Activated T-cell treated with anti-CD3 and anti-CD28 coated beads, Interleukin-2, amount 50 U/mL, for 4 hours (primary cell): Measurements from ENCODE around the gene ORM2. TPM values are rescaled to one million over a fixed set of nuclear protein-coding genes. Genes with fewer than 3 reads are reported as not detected.
A peak's percentile ranks its signal among the peaks of the same experiment; 100 is the strongest.

ENCODE experiments used
- ATAC-seq, 2 donors: fragments of 200-7000 bp; cut with Tn5 transposase; one replicate each; pipeline ENCODE4 v1.10.0; 2021
- DNase-seq: peaks from one replicate; pipeline ENCODE4 v3.0.0-alpha.2; 2020
- H3K27me3 Mint-ChIP-seq: one replicate; pipeline ENCODE4 v1.8.0; 2021; ENCODE audit warnings: low read depth, mixed read lengths
- H3K36me3 Mint-ChIP-seq: one replicate; pipeline ENCODE4 v1.8.0; 2022; ENCODE audit warnings: mixed read lengths; ENCODE audit not compliant: insufficient read depth
- H3K4me1 Mint-ChIP-seq: one replicate; pipeline ENCODE4 v1.8.0; 2021; ENCODE audit warnings: low read depth, mixed read lengths
- H3K4me3 Mint-ChIP-seq: one replicate; pipeline ENCODE4 v1.8.0; 2021; ENCODE audit warnings: mild to moderate bottlenecking, moderate library complexity, mixed read lengths
- H3K9me3 Mint-ChIP-seq: one replicate; pipeline ENCODE4 v1.8.0; 2021; ENCODE audit warnings: mixed read lengths
- total RNA-seq, 3 donors: library from RNA; stranded (reverse); gene quantifications; one replicate each; pipeline ENCODE4 v1.2.1, GENCODE V29; 2021

Gene ORM2
- total RNA-seq, 3 donors from 2014 or later = 0.84 to 1.0 TPM; not detected in 1

DNA sequence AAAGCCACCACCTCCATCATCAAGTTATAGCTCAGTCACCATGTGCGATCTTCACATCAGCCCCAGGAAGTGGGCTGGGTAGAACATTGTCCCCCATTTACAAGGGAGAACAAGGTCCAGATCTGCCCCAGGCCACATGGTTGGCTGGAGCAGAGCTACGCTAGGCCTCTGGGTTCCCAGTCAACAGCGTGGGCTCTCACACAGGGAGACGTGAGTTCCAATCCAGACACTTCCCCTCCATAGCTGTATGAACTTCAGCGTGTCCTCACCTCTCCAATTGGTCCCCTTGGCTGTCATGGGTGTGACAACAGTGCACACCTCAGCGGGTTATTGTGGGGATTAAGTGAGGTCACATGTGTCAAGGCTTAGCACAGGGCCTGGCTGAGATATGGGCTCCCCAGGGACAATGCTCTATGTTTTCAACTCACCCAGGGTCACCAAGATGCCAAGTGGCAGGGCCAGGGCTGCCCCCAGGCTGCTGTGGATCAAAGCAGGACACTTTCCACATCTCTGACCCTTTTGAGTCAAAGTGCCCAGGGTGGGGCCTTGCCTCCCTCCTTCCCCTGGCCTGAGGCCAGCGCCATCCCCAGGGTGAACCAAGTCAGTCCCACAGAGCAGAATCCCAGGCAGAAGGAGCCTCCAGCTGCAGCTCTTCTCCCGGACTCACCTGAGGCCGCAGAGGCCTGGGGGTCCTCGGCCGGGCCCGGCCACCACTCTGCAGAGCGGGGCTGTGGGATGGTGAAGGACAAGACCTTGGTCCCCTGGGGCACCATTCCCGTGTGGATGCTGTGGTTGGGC, 38.3 kb downstream of the ORM2 start:
- Mint-ChIP-seq H3K4me1 (peaks cover 95% of the 10 kb centered on the region), H3K36me3 (peaks cover 51% of the 10 kb centered on the region), H3K27me3 (no peaks in the 10 kb centered on the region), H3K9me3 (no peaks in the 10 kb centered on the region), H3K4me3 (no peak overlapping the region)
- ATAC-seq (no peak), DNase-seq (no peak)

DNA sequence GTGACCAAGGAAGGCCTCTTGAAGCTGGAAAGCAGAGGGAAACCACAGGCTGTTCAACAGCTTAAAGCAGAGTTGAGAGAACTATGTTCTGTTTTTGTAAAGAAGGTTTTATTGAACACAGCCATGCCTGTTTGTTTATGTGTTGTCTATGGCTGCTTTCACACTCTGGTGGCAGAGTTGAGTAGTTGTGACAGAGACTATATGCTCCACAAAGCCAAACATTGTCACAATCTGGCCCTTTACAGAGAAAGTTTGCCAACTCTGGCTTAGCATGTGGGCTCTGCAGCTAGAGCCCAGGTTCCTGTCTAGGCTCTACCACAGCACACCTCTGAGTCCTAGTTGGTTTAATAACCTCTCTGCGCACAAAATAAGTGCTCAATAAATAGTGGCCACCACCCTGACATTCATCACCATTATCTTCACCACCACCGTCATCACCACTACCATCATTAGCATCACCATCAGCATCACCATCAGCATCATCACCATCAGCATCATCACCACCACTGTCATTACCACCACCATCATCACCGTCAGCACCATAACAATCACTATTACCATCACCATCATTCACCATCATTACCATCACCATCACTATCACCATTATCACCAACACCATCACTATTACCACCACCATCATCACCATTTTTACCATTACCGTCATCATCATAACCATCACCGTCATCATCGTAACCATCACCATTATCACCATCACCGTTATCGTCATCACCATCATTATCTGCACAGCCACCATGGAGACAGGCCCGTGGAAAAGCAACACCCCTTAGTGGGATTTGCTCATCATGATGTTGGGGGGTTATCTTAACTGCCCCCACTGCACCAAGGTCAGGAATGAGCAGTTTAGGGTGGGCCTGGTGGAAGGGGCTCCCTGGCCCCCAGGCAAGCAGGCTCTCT, 39.8 kb downstream of the ORM2 start:
- Mint-ChIP-seq H3K9me3 (no peaks in the 10 kb centered on the region), H3K27me3 (no peaks in the 10 kb centered on the region), H3K4me3 (no peak overlapping the region), H3K4me1 (peaks cover 95% of the 10 kb centered on the region), H3K36me3 (peaks cover 46% of the 10 kb centered on the region)
- ATAC-seq (no peak), DNase-seq (no peak)

DNA sequence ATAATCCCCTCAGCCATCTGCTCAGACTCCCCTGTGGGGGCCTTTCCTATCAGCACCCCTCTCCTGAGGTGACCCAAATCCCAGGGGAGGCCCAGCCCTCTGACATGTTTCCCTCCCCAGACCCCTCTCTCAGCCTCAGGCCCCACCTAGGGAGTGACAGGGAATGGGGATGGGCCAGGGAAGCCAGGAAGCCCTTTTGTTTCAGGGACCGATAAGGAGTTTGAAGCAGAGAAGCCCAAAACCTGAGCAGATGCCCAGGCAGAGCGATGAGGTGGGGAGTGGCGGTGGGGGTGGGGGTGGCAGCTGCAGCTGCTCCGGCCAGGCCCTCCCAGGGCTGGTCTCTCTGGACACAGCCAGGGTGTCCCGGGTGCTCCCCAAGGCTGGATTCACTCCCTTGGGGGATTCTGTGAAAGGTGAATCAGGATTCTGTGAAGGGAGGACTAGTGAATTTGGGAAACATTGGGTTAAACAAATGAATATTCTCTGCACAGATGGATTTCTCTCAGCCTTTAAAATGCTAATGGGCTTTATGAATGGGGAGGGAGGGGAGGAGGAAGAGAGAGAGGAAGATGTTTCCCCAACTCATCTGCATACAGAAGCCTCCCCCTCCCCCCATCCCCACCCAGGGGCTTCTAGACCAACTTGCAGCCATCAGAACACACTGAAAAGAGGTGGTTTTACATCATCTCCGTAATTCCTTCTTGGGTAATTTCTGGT, 40.7 kb downstream of the ORM2 start:
- Mint-ChIP-seq H3K4me3 (no peak overlapping the region), H3K27me3 (no peaks in the 10 kb centered on the region), H3K36me3 (peaks cover 47% of the 10 kb centered on the region)

DNA sequence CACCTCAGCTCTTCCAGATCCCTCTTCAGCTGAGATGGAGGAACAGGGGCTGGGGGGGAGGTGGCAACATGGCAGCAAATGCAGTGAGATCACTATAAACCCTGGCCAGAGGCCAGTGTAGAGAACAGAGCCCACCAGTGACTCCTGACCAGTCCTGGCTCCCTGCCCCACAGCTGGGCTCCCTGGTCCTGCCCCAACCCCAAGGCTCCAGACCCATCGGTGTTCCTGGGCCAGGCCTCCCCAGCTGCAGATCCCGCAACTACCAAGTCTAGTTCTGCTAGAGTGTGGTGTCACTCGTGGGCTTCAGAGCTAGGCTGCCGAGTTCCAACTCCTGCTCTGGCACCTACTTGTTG, 41.3 kb downstream of the ORM2 start:
- Mint-ChIP-seq H3K4me3 (no peak overlapping the region), H3K27me3 (no peaks in the 10 kb centered on the region), H3K36me3 (peaks cover 46% of the 10 kb centered on the region), H3K9me3 (no peaks in the 10 kb centered on the region), H3K4me1 (peaks cover 95% of the 10 kb centered on the region)
- no peak for DNase-seq
- no peak for ATAC-seq

More for the DNA sequence above, 40.7 kb downstream of the ORM2 start:
- Mint-ChIP-seq H3K4me1 (peaks cover 96% of the 10 kb centered on the region), H3K9me3 (no peaks in the 10 kb centered on the region)
- ATAC-seq (no peak), DNase-seq (no peak)

DNA sequence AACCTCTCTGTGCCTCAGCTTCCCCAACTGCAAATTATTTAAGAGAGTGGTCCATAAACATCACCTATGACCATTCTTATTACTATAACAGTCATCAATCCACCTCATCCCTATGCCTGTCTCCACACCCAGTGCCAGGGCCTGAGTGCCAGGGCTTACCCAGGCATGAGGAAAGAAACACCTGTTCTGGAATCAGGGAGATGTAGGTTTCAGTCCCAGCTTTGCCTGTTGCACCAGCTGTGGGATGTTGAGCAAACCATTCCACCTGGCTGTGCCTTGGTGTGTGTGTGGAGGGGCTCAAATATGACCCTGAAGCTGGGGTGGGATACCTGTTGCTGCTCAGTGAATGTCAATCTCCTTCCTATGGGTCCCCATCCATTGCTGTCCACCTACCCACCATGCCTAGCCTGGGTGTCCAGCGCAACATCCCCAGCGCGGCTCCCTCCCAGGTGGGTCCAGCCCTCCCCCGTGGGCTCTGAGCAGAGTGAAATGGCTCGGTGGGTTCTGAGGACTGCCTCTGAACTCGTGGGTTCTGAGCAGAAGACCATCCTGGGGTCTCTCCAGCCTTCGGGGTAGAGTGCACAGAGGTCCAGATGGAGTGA, 41.8 kb downstream of the ORM2 start:
- Mint-ChIP-seq H3K9me3 (no peaks in the 10 kb centered on the region), H3K4me3 (peak overlapping the region; percentile 65), H3K4me1 (peaks cover 92% of the 10 kb centered on the region), H3K27me3 (no peaks in the 10 kb centered on the region), H3K36me3 (peaks cover 45% of the 10 kb centered on the region)
- DNase-seq (no peak), ATAC-seq (no peak)

DNA sequence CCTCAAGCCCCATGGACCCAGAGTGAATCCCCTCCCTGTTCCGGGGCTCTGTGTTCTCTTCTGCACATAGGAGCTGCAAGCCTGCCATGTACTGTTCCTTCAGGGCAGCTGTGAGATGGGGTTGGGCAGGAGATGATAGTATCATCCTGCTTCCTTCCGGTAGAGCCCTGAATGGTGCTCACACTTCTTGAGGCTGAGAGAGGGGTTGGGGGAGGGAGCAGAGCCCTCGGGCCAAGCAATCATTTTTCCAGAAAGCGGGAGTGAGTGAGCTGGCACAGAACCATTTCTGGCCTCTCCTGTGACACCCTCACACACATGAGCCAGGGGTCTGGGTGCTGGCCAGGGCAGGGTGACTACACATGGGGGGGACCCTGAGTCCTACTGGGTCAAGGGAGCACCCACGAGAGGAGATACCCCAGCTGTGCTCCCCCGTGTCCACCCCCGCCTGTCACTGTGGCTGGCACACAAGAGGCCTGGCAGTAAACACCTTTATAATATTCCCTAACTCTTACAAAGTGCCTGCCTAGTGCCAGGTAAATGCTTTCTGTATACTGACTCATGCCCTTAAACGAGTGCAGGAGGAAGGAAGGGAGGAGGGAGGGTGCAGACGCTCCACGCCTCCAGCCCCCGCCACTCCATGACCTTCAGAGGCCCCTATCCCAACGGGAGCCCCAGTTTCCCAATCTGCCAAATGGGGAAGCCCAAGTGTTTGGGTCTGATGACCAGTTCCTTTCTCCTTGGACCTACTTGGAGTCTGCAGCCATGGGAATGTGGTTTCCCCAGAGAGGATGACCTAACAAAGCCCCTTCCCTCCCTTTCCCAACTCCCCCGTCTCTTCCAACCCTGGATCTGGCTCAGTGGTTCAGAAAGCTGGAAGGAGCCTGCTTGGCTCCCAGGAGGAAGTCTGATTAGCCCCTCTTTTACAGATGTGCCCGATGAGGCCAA, 42.6 kb downstream of the ORM2 start:
- peaks cover 43% of the 10 kb centered on the region for H3K36me3 Mint-ChIP-seq
- peak; percentile 50 to 52 for ATAC-seq
- H3K4me1 Mint-ChIP-seq = peaks cover 92% of the 10 kb centered on the region

DNA sequence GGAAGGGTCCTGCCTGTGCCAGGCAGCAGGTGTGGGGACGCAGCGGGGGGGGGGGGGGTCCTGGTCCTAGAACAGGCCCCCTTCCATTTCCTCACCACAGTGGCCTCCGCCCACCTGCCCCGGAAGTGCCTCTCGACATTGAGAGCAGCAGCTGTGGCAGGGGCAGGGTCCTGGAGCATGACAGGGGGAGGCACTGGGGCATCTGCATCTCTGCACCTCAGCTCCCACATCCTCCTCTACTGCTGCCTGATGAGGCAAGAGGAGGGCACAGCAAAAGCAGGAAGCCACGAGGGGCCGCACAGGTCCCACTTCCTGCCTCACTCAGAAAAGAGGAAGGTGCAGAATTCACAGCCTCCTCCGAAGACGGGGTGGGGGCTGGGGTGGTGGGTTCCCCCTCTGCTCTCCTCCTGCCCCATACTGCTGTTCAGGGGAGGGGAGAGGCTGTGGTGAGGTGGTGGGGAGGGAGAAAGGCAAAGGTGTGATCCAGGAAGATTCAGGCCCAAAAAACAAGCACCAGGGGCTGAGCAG, 43.3 kb downstream of the ORM2 start:
- H3K36me3 Mint-ChIP-seq = peaks cover 50% of the 10 kb centered on the region
- peak; percentile 58 for DNase-seq
- H3K9me3 Mint-ChIP-seq = no peaks in the 10 kb centered on the region
- peaks cover 91% of the 10 kb centered on the region for H3K4me1 Mint-ChIP-seq
- peak; percentile 83 to 84 for ATAC-seq
- no peaks in the 10 kb centered on the region for H3K27me3 Mint-ChIP-seq
- H3K4me3 Mint-ChIP-seq = peak overlapping the region; percentile 64

More for the DNA sequence above, 42.6 kb downstream of the ORM2 start:
- Mint-ChIP-seq H3K4me3 (peak overlapping the region; percentile 65), H3K9me3 (no peaks in the 10 kb centered on the region), H3K27me3 (no peaks in the 10 kb centered on the region)
- no peak for DNase-seq

DNA sequence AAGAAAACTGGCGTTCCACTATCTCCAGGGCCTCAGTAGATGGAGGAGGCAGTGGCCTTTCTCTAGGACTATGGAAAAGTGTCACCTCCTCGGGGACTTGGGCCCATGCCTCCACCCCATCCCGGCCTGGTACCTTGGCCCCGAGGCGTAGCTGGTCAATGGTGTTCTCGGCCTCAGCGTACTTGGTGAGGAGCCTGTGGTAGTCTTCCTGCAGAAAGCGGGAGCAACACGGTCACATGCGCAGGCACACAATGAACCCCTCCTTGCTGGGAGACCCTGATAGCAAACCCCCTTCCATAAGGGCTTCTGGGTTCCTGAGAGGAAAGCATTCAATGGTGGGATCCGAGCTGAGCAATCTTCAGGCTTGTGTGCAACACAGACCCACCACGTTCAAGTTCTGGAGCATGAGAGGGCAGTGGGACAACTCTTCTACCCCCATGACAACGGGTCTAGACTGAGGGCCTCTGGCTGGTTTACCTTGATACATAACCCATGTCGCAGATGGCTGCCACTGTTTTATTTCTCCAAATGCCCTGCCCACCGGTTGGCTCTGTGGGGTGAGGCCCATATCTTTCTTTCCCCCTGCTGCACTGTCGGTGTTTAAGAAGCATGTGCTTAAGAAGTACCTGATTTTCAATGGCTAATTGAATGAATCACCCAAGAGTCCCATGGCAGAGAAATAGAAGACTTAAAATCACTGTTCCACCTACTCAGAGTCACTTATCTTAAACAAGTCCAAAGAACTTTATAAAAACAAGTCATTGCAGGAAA, 44.5 kb downstream of the ORM2 start:
- Mint-ChIP-seq H3K4me1 (peaks cover 93% of the 10 kb centered on the region), H3K4me3 (no peak overlapping the region), H3K27me3 (no peaks in the 10 kb centered on the region), H3K36me3 (peaks cover 58% of the 10 kb centered on the region), H3K9me3 (no peaks in the 10 kb centered on the region)
- ATAC-seq (peak; percentile 4 to 9), DNase-seq (no peak)

DNA sequence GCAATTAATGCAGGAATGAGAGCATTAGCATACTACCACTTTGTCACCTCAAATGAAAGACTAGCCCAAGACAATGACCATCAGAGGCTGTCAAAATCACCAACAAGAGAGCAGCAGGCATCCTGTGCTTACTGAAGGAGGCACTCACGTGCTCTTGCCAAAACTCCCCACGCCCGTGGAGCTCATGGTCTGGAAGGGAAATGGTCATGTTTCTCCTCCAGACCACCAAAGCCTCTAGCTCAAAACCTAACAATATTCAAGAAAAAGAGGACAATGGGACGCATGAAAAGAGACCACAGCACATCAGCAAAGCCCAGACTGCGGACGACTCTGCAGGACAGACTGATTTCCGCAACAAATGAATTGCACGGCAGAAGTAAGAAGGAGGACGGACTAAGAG, 45.3 kb downstream of the ORM2 start:
- Mint-ChIP-seq H3K27me3 (no peaks in the 10 kb centered on the region), H3K4me3 (no peak overlapping the region), H3K36me3 (peaks cover 59% of the 10 kb centered on the region), H3K4me1 (peaks cover 93% of the 10 kb centered on the region), H3K9me3 (no peaks in the 10 kb centered on the region)
- DNase-seq (no peak), ATAC-seq (no peak)

DNA sequence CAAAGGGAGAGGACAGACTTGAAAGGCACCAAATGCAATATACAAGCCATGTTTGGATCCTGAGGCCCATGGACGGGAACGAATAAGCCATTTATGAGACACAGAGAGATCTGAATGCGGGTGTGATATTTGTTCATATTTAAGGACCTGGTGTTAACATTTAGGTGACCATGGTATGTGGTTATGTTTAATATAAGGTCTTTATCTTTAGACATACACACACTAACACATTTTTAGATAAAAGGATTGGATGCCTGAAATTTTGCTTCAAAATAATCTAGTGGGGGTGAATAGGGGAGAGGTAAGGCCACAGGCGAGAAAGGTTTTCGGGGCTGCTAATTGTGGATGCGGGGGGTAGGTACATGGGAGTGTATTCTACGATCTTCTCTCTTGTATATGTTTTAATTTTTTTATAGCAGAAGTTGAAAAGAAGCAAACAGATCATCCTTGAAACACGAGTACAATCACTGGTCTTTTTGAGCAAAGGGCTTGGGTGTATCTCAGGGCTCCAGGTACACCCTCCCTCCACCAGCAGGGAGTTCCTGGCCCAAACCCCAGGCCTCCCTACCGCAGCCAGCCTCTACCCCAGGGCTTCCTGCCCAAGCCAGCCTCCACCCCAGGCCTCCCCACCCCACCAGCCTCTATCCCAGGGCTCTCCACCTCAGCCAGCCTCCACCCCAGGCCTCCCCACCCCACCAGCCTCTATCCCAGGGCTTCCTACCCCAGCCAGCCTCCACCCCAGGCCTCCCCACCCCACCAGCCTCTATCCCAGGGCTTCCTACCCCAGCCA, 45.9 kb downstream of the ORM2 start:
- no peak overlapping the region for H3K4me3 Mint-ChIP-seq
- peaks cover 92% of the 10 kb centered on the region for H3K4me1 Mint-ChIP-seq
- DNase-seq = no peak
- H3K36me3 Mint-ChIP-seq = peaks cover 62% of the 10 kb centered on the region
- H3K27me3 Mint-ChIP-seq = no peaks in the 10 kb centered on the region
- no peak for ATAC-seq
- no peaks in the 10 kb centered on the region for H3K9me3 Mint-ChIP-seq

DNA sequence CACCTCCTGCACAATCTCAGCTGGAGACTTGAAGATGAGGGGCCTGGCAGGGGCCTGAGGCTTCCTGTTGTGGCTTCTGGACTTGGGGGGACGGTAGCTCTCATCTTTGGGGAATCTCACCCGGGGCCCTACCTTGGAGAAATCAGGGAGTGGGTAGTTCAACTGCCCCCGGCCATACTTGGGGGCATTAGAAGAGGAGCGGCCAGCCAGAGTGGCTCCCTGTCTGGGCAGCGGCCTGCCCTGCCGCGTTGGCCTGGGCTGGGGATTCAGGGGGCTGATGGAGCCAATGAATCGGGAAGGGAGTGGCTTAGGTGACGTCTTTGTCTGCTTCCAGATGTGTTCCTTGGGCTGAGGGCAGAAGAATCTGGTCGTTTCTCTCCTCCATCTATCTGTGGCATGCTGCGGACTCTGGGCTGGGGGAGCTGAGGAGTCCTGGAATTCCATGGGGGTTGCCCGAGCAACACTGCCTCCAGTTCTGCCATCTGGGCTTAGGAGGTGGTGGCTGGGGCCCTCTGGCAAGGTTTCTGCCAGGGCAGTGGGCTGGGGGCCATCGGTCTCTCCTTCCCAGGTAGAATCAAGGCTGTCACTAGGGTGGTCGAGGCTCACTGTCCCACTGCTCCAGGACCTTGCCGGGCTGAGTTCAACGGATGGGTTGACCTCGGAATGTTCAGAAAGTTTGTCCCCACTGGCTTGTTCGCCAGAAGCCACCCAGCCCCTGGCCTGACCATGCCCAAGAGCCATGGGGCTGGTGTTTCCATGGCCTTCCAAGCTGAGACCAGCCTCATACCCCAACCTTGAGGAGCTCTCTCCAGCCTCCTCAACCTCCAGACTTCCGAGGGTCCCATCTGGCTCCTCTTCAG, 47.1 kb downstream of the ORM2 start:
- H3K9me3 Mint-ChIP-seq = no peaks in the 10 kb centered on the region
- H3K4me1 Mint-ChIP-seq = peaks cover 89% of the 10 kb centered on the region
- H3K36me3 Mint-ChIP-seq = peaks cover 55% of the 10 kb centered on the region
- no peak overlapping the region for H3K4me3 Mint-ChIP-seq
- no peak for ATAC-seq
- no peaks in the 10 kb centered on the region for H3K27me3 Mint-ChIP-seq
- DNase-seq = no peak
